RPMI7951 (cell line): ENCODE results near the gene GATB. TPM values are rescaled to one million over a fixed set of nuclear protein-coding genes. Genes with fewer than 3 reads are reported as not detected.
A peak's percentile ranks its signal among the peaks of the same experiment; 100 is the strongest.

Experiments used
- DNase-seq: peaks from one replicate; pipeline ENCODE4 v3.0.0-alpha.2; 2012; ENCODE audit warnings: low read depth
- total RNA-seq: library from RNA; depleted of rRNA; stranded (reverse); fragments of >200 nt; shearing (Covaris generic); gene quantifications from 2 replicates; pipeline ENCODE4 v1.2.3, GENCODE V29; 2014; rRNA removed

Gene GATB, protein sequence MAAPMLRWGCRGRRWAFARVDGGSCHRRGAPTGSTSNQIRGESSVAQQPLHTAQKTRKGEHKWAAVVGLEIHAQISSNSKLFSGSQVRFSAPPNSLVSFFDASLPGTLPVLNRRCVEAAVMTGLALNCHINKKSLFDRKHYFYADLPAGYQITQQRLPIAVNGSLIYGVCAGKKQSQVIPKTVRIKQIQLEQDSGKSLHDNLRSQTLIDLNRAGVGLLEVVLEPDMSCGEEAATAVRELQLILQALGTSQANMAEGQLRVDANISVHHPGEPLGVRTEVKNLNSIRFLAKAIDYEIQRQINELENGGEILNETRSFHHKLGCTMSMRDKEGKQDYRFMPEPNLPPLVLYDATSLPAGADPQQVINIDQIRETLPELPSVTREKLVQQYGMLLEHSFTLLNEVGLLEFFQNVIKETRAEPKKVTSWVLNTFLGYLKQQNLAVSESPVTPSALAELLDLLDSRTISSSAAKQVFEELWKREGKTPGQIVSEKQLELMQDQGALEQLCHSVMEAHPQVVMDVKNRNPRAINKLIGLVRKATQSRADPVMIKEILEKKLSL
- 18.5 and 23.2 TPM in 2 replicates for total RNA-seq

DNA sequence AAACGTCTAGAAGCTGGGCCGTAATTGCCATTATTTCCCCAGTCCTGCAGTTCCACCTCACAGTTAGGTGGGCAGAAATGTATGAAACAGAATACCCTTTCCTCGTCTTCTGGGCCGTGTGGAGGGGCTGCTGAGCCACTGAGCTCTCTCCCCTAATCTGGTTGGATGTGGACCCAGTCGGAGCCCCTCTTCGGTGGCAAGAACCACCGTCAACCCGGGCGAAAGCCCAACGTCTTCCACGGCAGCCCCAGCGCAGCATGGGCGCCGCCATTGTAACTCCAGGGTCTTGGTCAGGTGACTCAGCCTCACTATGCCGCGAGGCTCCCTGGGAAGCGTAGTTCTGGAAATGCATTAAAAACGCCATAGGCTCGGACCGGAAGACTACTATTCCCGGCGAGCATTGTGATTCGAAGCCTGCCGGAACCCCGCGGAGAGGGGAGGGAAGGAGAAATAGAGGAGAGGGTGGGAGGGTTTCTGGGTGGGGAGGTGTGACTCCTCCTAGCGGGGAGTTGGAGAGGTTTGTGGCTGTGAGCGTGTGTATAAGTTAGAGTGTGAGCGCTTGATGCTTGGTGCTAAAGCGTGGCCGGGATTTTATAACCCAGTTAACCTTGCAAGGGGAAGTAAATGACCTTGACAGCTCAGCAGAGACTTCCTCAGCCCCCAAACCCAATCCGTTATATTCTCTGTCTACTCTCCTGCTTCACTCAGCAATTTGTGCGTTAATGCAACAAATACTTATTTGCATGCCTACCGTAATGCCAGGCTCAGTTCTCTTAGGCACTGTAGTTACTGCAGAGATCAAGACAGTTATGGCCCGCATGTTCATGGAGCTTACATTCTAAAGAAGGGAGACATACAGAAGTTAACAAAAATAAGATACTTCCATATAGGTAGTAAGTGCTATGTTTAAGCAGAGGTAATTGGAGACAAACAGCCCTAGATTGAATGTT is at the start of gene GATB:
GATB (minus strand) TSS at position 296 of the 950 bp plus-strand sequence; CDS start at position 271, 25 bp downstream.
- DNase-seq = peak; percentile 94

DNA sequence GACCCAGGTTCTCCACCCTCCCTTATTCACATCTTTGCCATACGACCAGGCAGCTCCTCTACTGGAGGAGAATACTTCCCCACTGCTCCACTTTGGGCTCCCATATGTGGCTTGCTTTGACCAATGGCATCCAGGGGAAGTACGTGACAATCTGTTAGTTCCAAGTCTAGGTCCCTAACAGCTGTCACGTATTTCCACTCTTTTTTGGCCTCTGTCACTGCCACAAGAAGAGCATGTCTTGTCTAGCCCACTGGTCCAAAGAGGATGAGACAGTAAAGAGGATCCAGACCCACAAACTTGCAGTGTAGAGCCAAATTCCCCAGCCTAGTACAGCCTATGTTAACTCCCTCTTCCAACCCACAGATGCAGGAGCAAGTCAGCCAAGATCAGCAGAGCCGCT is 49.7 kb upstream of the GATB start:
- DNase-seq = no peak

DNA sequence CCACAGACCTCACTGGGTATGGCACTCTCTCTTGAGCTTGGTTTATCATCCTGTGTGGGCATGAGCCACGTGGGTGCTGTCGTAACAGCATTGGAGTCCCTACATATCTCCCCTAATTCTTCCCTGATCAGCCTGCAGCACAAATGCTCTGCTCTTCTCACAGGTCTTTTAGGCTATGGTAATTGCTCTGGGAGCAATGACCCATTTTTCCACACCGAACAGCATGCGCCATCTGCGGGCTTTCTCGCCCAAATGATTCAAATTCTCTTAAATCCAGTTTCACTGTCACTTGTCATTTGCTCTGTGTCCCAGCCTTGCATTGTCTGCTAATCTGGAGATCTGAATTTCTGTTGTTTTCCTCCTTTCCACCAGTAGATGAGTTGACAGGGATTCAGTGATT is 48.9 kb upstream of the GATB start:
- DNase-seq = no peak

DNA sequence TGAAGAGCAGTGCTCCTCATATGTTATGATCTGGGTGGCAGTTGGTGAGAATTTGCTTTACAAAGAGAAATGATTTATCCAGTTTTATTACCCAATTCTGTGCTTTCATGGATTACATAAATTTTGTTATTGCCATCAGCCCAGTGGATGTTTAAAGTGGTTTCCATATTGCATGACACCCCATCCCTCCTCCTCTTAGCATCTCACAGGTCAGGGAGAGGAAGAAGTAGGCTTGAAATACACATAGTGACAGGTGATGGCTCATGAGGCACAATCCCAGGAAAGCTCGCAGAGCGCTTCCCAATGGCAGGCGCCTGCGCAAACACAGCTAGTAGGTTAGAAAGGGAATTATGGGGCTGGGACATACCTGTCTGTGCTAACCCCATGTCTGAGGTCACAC is 47.7 kb upstream of the GATB start:
- no peak for DNase-seq

DNA sequence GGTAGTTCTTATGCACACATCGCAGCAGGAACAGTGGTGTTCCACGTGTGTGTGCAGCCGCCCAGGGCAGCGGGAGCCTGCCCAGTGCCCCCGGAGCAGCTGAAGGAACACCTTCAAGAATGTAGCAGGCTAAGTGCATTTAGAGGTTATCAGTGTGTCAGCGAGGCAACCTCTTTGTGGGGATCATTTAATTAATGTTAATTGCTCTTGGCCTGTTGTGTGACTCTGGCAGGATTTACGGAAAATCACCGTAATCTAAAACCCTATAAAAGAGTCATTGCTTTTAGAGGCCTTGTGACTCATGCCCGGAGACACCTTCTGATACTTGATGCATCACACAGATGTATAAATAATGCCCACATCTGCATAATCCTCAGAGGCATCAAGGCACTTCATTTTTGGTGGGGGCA is 47.3 kb upstream of the GATB start:
- DNase-seq = peak; percentile 57

DNA sequence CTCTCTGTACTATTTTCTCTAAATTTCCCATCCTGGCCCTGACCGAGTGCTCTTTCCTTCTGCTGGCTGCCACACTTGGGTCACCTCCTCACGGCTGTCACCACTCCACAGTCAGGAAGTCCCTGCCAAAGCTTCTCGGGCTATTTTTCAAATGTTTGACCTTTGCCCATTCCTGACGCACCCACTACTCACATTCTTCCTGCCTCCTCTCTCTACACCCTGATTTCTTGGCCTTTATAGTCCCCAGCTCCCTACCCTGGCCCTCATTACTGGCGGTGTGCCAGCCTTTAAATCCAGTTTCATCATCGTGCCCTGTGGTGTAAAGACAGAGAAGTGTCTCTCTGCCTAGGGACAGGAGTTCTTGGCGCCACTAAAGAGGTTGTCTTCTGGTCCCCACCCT is 46.4 kb upstream of the GATB start:
- DNase-seq = peak; percentile 35

DNA sequence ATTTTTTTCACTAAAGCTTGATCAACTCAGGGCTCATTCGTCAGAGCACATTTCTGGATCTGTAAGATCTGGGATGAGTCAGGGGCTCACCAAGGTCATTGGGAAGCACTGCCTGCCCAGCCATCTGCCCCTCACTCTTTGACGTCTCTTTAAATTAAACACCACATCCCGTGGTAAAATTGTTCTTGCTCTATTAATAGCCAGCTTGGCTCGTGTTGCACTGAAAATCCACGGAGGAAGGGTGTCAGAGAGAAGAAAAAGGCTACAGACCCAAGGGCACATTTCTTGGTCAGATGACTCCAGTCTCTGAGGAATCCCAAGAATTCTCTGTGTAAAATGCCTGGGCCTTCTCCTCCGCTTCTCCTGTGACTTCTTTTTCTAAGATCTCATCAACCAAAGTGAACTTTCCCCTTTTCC is 45.7 kb upstream of the GATB start:
- peak; percentile 89 for DNase-seq

DNA sequence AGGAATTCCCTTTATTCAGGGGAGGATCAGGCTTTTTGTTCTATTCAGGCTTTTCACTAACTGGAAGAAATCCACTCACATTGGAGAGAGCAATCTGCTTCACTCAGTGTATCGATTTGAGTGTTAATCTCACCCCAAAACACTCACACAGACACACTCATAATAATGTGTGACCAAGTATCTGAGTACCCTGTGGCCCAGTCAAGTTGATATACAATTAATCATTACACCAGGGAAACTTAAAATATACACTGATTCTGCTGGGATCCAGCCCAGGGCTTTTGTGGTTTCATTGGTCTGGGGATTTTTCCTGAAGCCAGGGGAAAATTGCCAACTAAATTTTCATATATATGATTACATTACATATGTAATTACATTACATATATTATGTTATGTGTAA is 44.0 kb upstream of the GATB start:
- peak; percentile 13 for DNase-seq

DNA sequence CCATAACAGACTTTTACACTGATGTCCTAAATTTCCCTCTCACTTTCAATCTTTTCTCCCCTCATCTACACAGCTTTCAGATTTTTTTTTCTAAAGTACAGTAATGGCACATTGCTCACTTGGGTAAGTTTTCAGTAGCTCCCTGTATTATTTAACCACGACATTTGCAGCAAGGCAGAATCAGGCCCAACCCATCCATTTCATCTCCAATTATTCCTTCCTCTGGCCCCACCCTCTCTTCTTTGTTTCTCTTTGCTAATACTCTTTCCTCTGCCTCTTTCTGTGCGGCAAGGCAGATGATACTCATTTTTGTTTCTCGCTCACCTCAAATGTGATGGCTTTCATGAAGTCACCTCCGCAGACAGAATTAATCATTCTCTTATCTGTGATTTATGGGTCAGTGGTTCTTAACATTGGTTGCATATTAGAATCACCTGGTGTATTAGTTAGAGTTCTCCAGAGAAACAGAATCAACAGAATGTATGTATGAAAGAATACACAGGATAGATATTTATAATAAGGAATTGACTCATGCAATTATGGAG is 43.4 kb upstream of the GATB start:
- DNase-seq = no peak

DNA sequence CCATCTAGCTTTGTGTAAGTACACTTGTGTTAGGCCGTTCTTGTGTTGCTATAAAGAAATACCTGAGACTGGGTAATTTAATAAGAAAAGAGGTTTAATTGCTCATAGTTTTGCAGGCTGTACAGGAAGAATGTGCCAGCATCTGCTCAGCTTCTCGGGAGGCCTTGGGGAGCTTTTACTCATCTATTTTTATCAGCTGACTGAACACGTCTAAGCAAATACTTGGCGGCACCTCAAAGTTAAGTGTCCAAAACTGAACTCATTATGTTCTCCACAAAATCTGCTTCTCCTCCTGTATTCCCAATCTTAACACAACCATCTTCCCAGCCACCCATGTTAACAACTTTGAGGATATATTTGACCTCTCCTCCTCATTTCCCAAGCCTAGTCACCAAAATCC is 42.4 kb upstream of the GATB start:
- DNase-seq = no peak

DNA sequence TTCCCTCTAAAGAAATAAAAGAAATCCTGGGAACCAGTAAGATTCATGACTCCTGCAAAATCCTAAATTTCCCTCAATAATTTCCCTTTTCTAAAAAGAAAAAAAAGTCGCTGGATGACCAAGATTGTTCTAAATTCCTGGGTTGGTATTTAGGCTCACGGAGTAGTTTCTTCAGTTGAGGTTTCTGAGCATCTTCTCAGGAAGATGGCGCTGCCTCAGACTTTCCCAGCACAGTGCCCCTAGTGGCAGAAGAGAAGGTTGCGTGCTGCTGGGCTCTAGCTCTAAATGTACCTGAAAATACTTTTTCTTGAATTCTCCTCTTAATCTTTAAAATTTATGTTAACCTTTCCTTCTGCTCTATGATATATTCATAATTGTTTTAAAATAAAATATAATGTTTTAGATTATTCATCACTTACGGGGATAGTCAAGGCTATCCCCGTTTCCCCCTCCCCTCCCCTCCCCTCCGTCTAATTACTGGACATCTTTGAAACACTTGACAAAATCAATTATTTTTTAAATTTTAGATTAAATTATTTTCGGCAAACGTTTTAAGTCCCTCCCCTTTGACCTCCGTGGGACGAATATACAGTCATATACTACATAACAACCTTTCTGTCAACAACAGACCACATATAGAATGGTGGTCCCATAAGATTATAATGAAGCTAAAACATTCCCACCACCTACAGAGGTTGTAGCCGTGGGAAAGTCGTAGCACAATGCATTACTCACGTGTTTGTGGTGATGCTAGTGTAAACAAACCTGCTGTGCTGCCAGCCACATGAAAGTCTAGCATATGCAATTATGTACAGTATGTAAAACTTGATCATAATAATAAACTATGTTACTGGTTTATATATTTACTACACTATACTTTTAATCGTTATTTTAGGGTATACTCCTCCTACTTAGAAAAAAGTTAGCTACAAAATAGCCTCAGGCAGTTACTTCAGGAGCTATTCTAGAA is 41.0 kb upstream of the GATB start:
- DNase-seq = peak; percentile 44

DNA sequence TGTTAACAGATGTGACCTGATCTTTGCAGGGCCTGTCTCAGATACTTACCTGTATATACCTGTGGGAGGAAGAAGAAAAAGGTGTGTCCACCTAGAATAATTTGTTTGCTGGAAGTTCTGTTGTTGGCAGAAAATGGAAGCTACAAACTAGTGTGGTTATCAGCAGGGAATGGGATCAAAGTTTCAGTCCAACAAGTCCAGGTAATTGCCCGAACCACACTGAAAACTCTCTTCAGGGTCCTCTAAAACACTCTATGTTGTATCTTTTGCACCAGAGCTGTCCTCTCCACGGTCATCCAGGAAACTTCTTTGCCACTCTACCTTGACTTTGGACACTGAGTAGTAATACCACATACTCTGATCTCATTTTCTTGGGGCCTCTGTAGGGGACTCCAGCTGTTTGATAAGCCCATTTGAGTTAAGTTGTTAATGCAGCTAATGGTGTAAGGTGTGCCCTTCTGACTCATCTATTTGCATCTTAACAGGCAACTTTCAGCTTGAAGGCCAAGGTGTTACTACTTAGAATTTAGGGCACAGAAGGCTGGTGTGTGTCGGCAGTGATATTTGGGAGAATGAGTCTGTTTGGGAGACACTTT is 38.7 kb upstream of the GATB start:
- DNase-seq = no peak

DNA sequence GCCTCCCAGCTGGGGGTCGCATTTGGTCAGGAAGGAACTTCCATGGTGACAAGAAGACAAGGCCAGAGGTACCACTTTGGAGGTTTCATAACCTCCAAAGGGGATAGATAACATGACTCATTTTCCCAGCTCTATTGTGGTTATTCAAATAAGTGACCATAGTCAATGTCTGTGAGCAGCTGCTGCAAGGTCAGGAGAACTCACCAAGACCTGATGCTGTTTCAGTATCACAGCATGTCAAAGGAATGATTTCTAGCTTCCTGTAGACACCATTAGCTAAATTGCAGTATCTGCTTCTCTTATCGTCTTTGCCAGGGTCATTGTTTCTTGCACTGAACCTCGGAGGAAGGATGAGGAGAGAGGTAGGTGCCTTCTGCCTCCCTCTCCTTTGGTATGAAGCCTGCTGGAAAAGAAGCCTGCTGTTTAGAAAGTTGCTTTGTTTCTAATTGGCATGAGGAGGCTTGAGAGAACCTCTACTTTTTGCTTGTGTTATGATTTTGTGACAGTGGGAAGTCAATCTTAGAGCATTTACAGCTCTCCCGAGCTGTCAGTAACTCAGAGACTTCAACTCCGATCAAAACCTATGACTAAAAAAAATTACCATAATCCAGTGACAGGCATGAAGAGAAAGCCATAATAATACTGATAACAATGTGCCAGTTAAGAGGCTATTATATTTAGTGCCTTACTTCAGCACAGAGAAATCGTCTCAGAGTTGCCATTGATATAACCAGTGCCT is 38.0 kb upstream of the GATB start:
- DNase-seq = peak; percentile 75

DNA sequence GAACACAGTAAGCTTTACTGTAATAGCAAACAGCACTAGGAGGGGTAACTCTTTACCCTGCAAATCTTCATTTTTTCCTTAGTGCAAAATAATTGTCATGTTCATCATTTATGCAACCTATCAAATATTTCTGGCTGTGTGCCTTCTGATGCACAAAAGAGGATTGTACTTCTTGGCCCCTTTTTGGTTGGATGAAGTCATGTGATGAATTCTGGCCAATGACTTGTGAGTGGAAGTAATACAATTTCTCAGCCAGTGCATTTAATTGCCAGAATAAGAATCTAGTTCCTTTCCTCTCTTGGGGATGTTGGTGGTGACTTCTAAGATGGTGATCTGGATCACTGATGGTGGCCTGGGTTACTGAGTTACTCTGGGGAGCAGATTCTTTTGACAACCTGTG is 37.0 kb upstream of the GATB start:
- no peak for DNase-seq

DNA sequence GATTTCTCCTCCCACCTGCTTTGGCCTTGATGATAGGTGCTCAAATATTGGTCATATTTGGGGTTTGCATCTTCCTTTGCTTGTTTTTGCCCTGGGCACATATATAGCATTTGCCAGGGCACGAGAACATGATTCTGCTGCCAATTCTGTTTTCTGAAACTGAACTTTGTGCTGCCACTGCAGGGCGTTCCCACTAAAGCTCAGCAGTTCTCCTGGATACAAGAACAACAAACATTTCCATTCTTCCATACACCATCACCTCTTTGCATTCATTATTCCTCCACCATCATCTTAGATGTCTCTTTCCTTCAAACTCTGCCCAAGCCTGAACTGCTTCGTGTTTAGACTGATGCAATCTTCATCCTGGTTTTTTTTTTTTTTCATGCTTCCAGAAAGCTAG is 36.3 kb upstream of the GATB start:
- DNase-seq = no peak

DNA sequence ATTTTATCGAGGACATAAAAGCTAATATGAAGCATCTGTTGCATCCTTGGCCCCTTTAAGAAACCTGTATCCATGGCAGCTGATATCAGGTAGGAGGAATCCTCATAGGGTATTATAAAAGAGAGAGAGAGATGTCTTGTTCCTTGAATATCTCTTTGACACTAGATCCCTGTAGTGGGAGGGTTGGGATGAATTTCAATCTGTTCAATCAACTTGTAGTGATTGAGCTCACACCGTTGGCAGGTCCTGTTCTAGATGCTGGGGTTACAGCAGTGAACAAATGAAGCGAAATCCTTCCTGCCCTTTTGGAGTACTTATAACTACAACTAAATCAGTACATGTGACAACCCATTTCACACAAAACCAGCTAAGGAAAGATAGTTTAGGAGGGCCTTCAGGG is 35.3 kb upstream of the GATB start:
- DNase-seq = no peak

DNA sequence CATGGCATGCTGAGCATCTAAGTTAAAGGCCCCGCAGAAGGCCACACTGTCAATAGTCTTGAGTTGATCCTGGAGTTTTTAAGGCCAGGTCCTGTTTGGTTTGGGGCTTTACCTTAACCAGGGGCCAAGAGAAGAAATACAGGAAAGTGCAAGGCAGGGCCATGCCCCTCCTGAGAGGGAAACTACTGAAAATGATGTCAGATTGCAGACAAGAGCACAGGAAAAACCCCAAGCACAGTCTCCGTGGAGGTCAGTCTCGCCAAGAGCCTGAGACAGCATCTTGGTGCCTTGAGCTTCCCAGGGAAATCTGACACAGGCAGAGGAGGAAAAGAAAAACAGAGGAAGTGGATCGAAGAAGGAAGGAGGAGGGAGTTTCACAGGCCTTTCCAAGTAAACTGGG is 32.2 kb upstream of the GATB start:
- no peak for DNase-seq

DNA sequence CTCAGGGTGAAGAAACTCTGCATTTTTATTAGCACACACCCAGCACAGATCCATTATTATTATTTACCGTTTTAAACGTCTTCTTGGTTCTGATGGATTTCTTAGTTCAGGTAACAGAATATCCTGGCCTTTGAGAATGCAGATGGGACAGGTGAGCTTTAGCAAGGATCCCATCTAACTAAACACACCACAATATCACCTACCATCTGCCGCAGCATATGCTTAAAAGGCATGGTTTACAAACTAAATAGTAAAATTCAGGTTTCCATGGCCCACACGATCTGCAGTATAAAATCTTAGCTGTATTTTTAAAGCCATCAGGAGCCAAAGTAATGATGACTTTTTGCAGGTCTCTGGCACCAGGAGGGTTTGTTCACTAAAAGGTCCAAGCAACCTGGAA is 31.7 kb upstream of the GATB start:
- DNase-seq = no peak

DNA sequence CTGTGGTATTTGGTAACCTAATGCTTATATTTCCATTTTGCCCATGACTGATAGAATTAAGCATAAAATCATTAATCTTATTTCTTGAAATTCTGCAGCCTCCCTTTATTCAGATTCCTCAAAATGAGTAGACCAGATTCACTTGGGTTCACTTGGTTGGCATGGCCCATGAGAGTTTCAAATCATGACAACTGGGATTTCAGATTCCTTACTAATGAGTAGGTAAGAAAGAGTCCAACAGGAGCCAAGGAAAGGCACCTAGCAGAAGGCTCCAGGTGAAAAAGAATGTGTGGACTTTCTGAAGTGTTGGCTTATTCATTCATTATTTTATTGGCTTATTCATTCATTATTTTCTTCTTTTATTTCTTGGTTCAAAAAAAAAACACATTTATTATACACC is 27.2 kb upstream of the GATB start:
- no peak for DNase-seq

DNA sequence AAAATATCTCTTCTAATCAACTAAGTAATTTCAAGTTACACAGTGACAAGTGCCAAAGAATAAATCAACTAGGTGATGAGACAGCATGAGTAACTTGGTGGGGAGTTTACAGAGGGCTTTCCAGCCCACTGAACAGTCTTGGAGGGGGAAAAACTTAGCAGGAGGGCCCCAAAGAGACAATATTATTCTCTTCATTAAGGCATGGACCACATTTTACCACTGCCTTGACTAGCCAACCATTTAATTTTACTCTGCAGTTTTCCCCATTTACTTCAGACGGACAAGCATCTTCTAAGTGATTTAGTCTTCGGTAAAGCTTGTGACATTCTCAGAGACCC is 25.3 kb upstream of the GATB start:
- no peak for DNase-seq
